Activated T-cell treated with anti-CD3 and anti-CD28 coated beads for 48 hours (primary cell): ENCODE measurements around the gene LPIN2.
"Not testable (repeated sequence)": the region's sequence is repeated elsewhere in the genome, so short reads cannot be mapped to it uniquely, and the experiment has no call there.

Experiments
- DNase-seq: peaks from one replicate; pipeline ENCODE4 v3.0.0-alpha.2; 2020; ENCODE audit warnings: low read depth

Gene LPIN2

DNA sequence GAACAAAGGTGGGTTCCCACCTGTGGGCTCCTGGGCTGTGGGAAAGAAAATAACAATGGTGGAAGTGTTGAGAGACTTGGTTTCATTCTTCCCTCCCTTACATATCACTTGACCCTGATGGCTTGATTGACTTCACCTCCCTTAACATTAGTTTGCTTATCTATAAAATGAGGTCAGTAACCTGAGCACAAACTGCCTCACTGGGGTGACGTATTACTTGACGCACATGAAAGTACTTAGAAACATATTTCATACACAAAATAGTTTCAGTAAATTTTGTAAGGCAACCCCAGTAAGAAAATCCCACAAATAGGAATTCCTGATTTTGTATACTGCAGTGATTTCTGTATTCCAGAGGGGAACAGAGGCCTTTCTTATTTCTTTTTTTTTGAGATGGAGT, 29.4 kb upstream of the LPIN2 start:
- no peak for DNase-seq

DNA sequence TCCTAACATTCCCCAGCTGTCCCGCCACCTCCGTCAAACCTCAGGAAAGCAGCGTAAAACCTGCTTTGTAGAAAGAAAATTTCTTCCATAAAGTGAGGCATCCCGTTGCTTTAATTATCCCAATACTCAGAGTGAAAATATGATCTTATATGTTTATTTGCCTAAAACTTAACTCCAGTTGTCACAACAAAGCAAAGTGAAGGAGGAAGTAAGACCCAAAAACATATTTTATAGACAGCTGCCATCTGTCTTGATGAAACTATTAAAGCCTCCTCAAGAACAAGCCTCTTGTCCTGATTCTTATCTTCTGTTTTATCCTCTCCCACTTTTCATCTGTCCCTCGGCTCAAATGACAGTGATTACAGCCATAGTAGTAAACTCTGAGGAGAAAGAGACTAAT, 28.9 kb upstream of the LPIN2 start:
- no peak for DNase-seq

DNA sequence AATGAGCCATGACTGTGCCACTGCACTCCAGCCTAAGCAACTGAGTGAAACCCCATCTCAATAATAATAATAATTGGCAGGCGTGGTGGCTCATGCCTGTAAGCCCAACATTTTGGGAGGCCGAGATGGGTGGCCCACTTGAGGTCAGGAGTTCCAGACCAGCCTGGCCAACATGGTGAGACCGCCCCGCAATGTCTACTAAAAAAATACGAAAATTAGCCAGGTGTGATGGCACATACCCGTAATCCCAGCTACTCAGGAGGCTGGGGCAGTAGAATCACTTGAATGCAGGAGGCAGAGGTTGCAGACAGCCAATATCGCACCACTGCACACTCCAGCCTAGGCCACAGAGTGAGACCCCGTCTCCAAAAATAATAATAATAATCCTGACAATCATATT, 27.9 kb upstream of the LPIN2 start:
- DNase-seq, result no peak

DNA sequence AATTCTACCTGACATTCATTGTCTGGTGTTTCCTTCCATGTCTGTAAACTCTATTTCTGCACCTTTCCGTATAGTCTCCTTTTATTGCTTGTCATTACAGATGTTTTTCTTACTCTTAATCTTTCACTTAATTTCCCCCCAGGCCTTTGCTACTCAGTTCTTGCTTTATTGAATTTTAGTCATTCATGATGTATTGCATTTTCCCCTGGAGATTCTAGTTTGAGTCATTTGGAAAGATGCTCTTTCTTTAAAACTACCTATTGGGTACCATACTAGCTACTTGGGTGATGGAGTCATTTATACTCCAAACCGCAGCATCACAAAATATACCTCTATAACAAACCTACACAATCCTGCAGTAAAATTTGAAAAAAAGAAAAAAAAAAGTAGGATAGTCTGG, 27.2 kb upstream of the LPIN2 start:
- no peak for DNase-seq

DNA sequence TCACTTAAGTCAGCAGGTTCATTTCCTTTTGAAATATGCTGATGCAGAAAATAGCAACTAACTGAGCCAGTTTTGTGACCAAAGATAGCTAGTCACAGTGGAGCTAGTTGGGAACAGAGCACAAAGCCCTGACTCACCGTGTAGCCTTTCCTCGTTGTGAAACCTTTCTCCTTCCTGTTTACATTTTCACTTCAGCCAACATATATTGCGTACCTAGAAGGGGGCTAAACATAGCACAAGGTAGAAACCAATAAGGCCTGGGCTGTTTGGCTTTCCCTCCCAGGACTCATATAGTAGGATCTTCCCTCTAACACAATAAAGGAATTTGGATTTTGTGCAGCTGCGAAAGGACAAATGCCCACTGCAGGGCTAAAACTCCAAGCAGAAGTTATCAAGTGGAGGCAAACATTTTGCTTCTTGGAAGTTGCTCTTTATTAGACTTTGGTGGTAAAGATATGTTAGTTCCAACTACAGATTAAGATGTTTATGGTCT, 24.5 kb upstream of the LPIN2 start:
- DNase-seq, result no peak

DNA sequence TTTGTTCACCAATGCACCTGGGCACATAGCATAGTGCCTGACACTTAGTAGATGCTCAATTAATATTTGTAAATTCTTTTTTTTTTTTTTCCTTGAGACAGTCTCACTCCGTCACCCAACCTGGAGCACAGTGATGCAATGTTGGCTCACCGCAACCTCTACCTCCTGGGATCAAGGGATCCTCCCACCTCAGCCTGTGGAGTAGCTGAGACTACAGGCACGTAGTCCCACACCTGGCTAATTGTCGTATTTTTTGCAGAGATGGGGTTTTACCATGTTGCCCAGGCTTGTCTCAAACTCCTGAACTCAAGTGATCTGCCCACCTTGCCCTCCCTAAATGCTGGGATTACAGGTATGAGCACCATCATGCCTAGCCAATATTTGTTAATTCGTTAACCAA, 23.2 kb upstream of the LPIN2 start:
- no peak for DNase-seq

DNA sequence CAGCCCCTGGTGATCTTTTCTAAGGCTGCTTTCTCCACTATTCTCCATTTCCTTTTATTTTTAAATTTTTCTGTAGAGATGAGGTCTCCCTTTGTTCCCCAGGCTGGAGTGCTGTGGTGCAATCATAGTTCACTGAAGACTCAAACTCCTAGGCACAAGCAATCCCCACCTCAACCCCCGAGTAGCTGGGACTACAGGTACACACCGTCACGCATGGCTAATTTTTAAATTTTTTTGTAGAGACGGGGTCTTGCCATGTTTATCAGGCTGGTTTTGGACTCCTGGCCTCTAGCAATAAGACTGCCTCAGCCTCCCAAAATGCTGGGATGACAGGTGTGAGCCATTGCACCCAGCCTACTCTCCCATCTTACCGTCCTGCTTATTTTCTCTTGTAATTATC, 22.7 kb upstream of the LPIN2 start:
- no peak for DNase-seq

DNA sequence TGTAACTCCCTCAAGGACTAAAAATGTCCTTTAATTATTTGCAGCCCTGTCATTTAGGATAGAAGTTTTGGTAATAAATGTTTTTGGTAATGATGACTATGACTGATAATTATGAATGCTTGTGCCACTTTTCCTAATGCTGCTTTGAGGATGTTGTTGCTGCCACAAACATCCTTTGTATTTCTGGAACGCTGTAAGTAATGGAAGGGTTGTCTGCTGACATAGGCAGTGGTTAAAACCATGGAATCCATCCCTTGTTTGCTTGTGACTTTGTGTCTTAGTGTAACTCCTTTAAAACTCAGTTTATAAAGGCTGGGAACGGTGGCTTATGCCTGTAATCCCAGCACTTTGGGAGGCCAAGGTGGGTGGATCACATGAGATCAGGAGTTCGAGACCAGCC, 19.8 kb upstream of the LPIN2 start:
- DNase-seq, result no peak

DNA sequence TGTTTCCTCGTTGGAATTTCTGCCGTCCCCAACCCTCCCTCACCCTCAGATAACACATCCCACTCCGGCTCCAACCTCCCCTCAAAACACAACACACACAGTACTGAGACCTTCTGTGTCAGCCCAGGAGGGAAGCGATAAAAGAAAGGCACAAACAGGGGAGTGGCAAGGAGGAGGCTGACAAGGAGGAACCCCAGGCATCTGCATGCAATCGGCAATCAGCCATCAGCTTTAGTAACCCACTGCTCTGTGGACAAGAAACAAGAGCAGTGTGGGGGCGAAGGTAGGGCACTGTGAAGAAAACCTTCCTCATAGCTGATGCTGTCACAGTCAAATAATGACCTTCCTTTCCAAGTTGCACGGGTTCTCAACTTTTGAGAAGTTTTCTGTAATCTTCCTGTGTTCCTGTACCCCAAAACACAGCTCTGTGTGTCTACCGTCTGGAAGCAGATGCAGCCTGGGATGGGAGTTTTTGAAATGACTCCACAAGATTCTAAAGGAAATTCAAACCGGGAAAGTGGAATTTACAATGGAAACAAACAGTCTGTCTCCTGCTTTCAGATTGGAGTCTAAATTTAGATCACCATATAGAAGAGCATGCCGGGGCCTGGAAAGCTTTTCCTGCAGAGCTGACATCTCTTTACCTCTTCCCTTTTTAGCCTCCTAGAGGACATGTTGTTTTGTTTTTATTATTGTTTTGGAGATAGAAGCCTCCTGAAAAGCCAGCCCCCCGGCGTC, 16.4 kb upstream of the LPIN2 start:
- DNase-seq, result no peak

DNA sequence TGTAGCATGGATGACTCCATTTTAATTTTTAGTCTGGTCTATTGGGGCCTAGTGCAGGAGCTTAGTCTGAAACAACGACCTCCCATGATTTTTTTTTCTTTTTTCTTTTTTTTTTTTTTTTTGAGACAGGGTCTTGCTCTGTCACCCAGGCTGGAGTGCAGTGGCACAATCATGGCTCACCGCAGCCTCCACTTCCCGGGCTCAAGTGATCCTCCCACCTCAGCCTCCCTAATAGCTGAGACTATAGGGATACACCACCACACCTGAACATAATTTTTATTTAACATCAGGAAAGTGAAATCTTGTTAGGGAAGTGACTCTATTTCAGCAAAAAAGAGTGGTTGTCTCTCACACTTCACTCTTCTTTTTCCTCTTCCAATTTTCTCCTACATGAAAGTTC, 15.2 kb upstream of the LPIN2 start:
- not testable (repeated sequence) for DNase-seq

DNA sequence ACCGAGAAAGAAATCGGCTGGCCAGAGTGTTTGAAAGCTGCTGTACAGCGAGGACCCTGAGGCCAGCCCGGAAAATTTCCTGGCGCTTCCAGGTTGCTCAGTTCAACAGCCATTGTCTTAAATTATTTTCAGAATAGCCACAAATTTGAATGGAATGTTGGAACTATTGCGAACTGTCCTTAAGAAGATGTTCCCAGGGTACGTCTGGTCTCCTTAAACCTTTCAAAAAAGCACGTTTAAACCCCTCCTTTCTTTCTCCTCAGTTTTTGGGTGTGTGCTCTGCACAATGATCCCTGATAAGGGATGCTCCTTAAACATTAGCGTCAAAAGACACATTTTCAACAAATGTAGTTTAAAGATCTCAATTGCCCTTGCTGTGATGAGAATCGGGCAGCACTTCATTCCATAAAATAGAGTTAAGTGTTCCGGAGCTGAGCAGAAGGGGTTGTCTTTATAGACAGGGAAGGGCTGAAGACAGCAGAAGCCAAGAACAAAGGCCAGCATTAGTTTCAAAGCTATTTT, 14.5 kb upstream of the LPIN2 start:
- DNase-seq, result no peak

DNA sequence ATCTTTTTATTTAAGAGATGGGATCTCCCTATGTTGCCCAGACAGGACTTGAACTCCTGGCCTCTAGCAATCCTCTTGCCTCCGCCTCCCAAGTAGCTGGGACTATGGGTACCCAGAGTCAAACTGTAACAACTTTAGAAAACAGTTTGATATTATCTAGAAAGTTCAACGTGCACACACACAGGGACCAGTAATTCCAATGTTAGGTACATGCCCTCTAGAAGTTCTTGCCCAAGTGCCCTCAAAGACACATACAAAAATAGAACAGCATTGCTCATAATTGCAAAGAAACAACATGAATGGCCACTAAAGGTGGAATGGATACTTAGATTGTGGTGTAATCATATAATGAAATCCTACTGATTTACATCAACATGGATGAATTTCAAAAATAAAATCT, 12.6 kb upstream of the LPIN2 start:
- no peak for DNase-seq

DNA sequence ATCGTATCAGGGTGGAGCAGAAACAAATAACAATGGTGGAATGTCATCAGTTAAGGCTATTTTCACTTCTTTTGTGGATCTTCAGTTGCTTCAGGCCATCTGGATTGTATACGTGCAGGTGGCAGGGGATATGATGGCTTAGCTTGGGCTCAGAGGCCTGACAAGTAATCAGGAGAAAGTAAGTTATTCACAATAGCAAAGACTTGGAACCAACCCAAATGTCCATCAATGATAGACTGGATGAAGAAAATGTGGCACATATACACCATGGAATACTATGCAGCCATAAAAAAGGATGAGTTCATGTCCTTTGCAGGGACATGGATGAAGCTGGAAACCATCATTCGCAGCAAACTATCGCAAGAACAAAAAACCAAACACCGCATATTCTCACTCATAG, 10.7 kb upstream of the LPIN2 start:
- not testable (repeated sequence) for DNase-seq

DNA sequence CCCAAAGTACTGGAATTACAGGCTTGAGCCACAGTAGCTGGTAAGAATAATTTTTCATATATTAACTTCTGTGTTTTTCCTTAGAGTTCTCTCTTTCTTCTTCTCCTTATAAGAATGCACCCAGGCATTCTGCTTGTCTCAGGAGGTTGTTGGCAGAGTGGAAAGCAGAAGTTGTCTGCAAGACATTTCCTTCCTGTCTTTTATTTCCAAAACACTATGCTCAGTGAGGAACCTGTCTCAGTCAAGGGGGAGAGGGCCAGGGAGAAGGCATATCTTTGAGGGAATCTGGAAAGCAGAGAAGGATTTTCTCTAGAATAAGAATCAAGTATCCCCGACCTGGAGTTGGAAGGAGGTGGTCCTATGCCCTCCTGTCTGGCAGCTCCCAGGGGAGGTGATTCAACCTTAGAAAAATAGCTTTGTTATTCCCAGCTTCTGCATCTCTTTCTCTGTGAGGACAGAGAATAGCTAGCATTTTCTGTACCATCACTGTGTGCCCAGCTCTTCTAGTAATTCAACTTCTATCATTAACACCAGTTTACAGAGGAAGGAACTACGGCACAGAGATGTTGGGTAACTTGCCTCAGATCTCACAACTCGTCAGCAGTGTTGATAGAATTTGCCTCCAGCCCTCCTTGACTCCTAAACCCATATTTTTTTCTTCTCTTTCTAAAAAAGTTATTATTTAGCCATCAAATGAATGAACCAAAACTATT, 3.8 kb upstream of the LPIN2 start:
- DNase-seq, result no peak

DNA sequence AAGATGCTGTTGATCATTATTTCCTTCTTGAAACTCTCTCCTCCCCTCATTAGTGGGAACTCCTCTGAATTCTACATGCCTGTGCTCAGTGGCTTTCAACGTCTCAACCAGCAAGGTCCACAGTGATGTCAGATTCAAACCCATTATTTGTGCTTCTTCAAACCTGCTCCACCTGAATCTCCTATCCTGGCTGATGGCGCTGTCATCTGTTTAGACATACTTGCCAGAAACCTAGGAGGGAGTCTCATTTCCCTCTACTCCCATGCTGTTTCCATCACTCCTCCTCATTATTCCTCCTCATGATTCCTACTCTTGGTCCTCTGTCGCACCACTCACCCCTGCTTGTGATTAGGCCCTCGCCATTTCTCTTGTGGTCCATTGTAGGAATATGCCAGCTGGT, 2.9 kb upstream of the LPIN2 start:
- no peak for DNase-seq

DNA sequence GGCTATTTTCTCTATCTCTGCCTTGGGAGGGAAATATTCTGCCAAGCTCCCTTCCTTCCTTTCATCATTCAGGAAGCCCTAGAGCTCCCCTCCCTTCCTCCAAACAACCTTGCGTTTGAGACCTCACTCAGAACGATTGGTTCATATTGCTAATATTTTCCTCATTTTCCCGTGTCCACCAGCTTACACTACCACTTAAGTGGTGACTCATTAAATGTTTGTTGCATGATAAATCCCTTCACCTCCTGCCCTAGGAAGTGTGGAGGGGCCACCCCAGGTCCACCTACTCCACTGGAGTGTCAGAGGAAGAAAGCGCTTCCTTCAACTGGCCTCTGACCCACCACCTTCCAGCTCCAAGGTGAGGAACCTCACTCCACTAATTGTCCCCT, 2.3 kb upstream of the LPIN2 start:
- DNase-seq, result no peak

DNA sequence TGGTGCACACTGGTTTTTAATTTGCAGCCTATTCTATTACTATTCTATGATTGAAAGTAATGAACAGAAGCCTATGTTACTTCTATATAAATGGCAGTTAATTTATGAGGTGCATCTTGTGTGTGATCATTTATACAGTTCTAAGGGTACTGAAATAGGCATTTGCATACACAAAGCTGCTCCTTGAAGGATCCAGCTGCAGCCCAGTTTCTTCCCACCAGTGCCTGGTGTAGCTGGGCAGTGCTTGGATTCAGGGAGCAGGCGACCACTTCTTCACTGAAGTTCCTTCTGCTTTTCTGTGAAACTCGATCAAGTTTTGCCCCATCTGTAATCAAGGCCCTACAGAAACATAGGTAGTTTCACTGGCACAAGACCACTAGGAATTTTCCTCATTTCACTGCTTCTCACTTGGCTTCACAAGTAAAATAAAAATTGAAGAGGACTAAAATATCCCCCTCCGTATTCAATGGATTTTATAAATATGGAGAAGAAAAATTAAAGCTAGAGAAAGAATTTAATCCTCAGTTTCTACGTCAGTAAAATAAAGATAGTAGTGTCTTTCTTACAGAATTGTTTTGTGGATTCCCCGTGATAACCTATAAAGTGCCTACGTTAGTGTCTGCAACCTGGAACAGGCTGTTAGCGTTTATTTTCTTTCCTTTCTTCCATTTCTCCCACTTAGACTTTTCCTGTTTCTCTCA, 1.7 kb upstream of the LPIN2 start:
- no peak for DNase-seq

DNA sequence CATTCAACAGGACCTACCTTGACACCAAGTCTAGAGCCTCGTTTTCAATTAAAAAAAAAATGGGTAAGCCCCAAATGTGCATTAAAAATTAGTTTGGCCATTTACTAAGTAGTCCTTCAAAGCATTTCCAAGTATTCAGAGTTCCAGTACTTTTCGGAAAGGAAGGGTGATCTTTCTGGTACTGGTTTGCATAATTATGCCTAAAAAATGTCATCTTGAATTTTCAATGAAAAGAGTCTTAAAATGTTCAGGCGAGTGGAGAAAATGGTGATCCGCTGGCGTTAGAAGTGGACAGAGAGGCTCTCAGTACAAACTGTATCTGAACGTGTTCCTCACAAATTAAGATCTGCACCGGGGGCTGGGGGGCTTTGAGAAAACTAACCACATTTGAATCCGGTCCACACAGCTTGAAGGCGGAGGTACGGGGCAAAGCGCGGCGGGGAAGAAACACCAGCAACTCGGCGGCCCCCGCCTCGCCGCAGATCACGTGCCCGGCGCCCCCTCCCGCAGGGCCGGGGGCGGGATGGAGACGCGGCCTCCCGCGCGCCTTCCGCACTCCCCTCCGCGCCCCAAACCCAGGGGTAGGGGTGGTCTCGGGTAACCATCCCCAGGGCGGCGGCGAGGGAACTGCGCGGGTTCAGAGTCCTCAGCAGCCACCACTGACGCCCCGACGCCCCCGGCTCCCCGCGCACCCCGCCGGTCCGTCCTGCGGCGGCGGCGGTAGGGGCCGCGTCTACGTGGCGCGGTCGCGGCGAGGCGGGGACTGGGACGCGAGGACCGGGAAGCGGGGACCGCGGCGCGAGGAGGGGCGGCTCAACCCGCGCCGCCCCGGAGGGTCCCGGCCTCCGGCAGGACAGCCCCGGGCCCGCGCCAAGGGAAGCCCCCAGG, 564 bp downstream of the LPIN2 start:
- DNase-seq, result peak; percentile 41

DNA sequence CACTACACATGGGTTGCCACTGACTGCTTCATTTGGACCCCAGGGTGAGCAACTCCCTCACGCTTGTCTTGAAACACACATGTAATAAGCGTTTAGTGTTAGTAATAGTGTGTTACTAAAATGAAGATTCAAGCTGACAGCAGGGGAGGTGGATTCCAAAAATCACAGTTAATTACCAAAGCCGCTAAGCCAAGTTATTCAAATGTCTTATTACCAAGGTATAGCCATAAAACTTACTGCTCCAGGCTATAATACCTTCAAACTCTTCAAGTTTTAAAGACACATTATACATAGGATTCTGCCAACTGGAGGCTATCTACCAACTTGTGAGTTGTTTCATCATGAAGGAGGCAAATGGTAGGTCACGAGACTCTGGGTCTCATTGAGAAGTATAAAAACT, 2.9 kb downstream of the LPIN2 start:
- DNase-seq, result no peak

DNA sequence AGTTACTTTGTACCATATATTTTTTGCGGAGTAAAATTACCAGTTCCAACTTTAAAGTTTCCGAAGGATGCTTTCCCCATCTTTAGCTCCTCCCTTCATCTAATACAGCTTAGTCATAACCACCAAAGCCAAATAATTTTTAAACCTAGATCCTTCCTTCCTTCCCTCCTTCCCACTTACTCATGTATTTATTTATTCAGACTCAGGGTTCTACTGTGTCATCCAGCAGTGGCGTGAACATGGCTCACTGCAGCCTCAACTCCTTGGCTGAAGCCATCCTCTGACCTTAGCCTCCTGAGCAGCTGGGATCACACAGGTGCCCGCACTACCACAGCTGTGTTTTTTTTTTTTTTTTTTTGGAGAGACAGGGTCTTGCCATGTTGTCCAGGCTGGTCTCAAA, 4.4 kb downstream of the LPIN2 start:
- DNase-seq, result no peak

DNA sequence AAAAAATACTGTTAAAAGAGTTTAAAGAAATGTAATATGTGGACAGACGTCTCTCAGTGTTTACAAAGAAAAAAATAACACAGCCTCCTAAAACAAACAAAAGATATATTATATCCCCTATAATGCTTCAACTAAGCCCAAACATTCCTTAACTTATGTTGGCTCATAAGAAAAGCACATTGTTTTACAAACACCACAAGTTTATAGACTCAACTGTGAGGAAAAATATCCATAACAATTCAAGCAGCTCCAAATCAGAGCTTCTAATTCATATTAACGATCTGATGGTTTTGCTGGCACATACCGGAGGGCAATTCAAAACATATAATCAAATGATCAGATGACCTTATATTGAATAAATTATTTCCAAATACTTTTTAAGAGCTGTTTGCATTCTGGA, 5.5 kb downstream of the LPIN2 start:
- DNase-seq, result no peak

DNA sequence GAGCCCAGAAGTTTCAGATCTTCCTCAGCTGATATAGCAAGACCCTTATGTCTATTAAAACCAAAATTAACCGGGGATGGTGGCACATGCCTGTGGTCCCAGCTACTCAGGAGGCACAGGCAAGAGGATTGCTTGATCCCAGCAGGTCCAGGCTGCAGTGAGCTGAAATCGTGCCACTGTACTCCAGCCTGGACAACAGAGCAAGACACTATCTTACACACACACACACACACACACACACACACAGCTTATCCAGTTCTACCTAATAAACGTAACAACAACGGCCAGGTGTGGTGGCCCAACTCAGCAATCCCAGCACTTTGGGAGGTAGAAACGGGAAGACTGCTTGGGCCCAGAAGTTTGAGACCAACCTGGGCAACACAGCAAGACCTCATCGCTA, 7.5 kb downstream of the LPIN2 start:
- no peak for DNase-seq
